Activated CD8-positive, alpha-beta memory T cell treated with anti-CD3 and anti-CD28 coated beads for 4 hours (primary cell): ENCODE measurements around the gene GGT1.
"Not testable (repeated sequence)": the region's sequence is repeated elsewhere in the genome, so short reads cannot be mapped to it uniquely, and the experiment has no call there.

Experiments
- DNase-seq, 2 donors: peaks; one replicate each; pipeline ENCODE4 v3.0.0-alpha.2; 2020; ENCODE audit warnings: low read depth in 2 of 2

The GGT1 gene

DNA sequence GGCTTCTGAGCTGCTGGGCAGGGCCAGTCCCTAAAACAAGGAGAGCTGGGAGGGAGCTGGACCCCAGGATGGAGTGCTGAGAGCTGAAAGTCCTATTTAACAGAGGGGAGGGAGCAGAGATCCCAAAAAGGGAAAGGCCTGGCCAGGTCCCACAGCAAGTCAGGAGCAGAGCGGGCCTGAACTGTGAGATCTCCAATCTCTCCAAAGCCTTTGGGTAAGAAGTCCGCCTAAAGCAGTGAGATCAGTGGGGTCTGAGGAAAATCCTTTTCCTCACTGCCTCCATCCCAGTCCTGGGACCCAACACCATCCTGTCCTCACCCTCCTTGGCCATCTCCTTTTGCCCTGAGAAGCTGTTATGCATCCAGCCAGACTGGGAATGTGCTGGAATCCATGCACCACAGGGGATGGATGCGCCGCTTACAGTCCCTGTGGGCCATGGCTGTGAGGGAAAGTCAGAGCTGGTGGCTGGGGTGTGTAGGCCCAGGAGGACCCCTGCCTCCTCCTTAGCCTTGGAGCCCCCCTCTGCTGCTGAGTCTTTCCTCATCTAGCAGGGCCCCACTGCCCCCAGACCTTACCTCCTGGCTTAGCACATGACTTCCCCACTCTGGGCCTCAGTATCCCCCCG, 18.7 kb upstream of the GGT1 start:
- no peak for DNase-seq

DNA sequence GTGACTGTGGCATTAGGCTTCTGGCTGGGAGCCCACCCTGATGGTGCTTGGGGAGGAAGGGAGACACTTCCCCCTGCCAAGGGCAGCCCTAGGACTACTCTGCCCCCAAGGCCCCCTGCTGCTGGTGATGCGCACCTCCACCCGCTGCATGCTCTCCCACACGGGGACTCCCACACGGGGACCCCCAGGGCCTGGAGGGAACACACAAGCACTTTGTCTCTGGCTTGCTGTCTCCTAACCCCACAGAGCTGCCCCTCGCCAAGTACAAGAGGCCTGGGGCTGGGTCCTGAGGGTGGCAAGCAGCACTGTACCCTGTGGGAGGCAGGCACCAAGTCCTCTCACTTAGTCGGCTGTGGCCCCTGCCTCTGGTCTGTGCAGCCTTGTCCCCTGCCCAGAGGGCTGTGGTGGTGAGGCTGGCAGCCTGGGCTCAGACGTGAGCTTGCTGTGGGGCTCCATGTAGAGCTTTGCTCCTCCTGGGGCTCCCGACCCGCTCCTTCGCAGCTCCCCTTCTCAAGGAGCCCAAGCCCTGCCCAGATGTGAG, 18.1 kb upstream of the GGT1 start:
- DNase-seq: no peak

DNA sequence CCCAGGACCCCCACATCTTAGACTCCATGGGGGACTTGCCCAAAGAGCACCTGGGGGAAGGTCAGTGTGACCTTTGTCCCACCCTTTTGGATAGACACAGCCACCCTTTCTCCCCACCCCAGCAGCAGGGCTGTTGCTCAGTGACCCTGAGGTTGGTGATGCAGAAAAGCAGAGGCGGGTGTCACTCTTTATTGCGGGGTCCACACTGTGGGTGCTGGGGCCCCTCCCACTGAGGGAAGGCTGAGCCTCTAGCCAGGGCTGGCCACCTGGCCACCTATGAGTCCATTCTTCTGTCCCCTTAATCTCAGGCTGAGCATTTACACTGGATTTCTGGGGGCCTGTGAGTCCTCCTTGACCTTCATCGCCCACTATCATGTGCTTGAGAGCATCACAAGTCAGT, 17.5 kb upstream of the GGT1 start:
- DNase-seq: no peak

DNA sequence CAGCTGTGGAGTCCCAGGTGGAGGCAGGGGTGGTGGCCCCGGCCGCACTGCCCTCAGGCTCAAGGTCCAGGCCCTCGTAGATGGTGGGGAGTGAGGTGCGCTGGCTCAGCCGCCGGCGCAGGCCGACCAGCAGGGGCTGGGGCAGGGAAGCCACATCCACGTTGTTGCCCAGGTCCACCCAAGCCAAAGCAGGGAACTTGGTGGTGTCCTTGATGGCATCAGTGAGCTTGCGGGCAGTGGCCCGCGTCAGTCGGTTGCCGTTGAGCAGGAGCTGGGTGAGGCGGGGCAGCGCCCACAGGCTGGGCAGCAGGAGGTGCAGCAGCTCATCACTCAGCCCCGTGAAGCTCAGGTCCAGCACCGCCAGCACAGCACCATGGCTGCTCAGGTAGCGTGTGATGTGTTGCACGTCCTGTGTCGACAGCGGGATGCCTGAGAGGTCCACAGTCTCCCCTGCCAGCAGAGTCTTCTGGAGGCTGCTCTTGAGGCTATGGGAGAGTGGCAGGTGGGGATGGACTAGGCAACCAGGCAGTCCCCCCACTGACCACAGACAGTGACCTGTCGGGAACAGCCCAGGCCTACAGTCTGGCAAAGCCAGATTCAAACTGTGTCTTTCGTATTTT, 17.0 kb upstream of the GGT1 start:
- no peak for DNase-seq

DNA sequence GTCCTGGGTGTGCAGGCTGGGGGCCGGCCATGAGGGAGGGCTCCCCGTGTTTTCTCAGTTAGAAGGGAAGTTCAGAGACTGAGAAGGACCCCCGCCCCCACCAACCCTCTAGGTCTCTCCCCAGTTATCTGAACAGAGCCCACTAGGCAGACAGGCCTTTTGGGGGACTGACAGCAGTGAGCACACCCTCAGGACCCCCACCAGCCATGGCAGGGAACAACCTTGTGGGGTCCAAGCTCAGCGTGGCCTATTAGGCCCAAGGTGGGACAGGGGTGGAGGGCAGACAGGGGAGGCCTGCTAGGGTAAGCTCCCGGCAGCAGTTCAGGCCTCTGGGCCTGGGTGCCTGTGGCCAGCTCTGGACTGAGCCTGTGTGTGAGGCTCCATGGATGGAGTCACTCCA, 15.7 kb upstream of the GGT1 start:
- no peak for DNase-seq

DNA sequence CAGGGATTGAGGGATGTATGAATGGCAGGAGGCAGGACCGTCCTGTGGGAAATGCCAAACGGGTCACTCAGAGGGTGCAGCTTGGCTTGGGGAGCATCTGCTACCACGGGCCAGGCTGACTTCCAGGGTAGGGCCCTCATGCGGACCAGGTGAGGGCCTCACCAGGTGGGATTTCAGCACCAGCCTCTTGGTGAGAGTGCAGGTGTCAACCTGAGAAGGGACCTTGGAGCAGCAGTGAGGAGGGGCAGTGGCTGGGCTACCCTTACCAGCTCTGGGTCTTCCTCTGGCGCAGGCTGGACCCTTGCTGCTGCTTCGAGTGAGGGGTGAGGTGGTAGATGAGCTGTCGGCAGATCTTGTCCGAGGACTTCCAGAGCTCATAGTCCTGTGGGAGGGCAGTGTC, 15.0 kb upstream of the GGT1 start:
- DNase-seq: no peak

DNA sequence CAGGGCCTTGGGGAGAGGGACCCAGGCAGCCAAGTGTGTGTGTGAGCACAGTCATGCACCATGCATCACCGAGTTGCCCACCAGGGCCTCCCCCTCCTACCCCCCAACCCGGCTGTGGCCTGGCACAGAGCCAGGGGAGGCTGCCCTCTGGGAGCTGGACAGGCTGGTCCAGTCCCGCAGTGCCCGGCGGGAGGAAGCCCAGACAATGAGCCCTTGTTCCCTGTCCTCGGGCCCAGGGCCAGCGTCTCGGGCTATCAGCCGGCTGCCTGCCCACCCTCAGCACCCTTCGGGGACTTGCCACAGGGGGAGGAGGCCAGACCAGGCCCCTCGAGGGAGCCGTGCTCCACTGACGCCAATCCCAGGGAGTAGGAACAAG, 14.6 kb upstream of the GGT1 start:
- DNase-seq: no peak

DNA sequence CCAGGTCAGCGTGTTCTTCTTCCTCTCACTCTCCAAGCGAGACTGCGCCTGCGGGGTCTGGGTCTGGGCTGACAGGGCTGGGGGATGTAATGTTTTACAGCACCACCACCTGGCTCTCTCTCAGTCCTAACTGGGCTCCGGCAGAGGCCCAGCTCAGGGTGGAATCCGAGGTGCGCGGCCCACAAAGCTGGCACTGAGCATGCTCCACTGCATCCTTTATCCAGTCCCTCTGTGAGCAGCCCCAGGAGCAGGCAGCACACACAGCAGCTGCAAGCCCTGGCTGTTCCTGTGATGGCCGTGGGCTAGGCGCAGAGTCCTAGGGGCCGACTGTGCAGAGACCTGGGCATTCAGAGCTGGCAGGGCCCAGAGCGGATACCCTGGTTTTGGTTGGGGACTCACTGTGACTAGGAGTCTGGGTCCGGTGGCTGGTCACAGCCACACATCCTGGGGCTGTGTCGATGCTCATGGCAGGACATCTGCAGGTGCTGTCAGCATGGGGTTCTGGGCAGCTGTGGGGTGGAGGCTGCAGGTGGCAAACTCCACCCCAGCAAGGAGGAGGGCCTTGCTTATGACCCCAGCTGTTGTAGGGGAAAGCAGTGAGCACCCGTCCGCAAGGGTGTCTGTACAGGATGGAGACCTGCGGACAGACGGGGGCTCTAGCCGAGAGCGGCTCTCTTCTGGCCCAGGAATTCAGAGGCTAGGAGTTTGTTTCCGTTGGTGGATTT, 14.1 kb upstream of the GGT1 start:
- no peak for DNase-seq

DNA sequence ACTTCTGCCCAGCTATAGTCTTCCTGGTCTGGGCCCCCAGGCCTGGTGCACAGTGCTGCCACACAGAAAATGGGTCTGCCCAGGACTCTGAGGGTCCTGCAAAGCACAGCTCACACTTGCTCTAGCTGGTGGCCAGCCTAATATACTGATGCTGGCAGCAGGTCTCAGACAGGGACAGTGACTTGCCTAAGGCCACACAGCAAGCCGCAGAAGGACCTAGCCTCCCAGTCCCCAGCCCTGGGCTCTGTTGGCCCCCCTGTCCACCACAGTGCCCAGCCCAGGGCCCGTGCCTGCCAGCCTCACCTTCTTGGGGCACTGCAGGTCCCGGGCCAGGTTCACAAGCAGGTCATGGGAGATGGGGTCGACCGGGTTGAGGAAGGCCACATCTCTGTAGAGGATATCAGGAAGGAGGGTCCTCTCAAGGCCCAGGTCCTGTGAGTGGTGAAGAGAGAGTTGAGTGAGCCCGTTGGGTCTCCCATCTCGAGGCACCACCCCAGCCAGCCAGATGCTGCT, 13.4 kb upstream of the GGT1 start:
- DNase-seq: no peak

DNA sequence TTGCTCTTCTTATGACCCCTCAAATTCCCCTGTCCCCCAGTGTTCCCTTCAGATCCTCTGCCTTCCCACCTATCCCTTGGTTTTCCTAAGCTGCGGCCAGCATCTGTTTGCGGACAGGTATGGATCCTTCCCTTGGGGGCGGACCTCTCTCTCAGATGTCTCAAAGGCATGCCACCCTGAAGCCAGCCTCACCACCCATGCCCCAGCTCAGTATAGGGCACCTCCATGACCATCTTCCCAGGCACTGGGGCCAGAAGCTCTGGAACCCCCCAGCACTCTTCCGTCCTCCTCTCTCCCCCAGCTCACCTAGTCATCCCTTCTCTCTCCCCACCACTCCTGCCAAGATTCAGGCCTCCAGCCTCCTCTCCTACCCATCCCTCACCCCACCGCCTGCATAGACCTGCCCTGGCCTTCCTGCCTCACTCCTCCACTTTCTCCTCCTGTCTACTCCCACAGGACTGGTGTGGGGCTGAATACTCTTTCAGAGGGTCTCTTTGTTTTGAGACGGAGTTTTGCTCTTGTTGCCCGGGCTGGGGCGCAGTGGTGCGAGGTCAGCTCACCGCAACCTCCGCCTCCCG, 12.3 kb upstream of the GGT1 start:
- no peak for DNase-seq

DNA sequence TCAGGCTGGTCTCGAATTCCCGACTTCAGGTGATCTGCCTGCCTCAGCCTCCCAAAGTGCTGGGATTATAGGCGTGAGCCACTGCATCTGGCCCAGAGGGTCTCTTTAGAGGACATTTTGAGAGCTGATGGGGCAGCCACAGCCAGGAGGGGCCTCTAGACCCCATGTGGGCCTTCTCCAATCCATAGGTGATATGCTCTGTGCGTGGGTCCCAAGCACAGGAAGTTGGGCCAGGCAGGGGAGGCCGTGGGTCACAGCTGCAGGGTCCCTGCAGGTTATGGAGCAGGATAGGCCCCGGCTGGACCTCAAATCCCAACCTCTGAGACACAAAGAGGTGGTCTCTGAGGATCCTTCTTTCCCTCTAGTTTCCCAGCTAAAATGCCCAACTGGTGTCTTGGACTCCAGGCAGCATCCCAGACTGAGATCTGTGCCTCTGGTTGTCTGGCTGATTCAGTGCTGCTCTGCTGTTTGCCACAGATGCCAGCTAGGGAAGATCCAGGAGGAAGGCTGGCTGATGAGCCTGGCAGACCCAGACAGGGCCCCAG, 11.6 kb upstream of the GGT1 start:
- DNase-seq: no peak

DNA sequence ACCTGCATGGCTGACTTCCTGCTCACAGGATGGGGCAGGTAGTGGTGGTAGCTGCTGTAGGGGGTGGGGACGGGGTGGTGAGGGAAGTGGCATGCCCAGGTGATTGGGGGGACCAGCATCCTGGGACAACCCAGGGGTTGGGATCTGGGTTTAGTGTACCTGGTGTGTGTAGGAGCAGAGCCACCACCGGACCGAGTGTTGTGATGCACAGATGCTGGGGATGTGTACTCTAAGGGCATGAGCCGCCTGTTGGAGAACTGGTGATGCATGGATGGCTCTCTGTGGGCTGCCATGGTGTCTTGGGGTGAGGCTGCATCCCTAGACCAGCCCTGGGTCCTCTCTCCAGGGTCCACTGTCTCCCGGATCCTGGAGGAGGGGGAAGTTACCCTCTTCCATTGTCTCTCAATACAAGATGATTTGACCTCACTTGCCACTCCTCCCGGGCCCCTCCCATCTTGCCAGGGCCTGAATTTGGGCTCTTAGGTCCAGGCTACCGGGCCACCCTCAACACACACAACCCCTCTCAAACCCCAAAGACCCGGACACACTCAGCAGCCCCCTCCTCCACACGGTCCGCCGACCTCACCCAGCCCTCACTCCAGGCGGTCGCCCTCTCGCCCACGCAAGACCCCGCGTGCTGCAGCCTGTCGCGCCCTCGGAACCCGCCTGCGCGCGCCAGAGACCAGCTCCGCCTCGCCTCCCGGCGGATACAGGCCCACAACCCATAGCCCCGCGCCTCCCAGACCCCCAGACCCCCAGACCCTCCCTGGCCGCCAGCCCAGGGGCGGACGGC, 10.7 kb upstream of the GGT1 start:
- DNase-seq: no peak

DNA sequence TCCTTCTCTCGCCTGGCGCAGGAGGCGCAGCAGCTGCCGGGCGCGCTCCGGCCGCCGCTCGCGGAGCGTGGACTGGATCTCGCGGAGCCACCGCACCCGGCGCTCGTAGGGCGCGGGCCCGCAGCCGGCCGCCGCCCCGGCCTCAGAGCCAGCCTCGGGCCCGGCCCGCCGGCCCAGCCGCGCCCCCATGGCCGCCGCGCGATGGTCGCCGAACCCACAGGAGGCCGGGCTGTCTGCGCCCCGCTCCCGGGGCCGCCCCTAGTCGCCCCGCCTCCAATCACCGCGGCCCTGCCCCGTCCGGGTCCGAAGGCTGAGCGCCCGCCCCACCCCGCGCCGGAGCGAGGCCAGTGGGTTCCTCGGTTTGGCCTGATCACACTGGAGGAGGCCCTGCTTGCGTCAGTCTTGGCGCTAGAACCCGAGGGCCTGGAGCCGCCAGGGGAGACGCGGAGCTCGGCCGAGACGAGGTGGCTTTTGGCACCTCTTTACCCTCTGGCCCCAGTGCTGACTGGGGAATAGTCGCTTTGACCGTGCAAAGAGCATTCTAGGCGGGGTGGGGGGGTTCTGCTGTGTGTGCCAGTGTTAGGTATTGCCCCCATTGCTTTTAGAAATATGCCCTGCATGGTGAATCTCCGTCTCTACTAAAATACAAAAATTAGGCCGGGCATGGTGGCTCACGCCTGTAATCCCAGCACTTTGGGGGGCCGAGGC, 10.0 kb upstream of the GGT1 start, which contains the start of gene LRRC75B:
TSS of gene LRRC75B (minus strand) at position 223 of the 708 bp plus-strand sequence. CDS start at position 189, 34 bp downstream.
- no peak for DNase-seq

DNA sequence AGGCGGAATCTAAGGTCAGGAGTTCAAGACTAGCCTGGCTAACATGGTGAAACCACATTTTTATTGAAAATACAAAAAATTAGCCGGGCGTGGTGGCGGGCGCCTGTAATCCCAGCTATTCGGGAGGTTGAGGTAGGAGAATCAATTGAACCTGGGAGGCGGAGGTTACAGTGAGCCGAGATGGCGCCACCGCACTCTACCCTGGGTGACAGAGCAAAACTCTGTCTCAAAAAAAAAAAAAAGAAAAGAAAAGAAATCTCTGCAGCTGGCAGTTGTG, 9.5 kb upstream of the GGT1 start:
- DNase-seq: not testable (repeated sequence)

DNA sequence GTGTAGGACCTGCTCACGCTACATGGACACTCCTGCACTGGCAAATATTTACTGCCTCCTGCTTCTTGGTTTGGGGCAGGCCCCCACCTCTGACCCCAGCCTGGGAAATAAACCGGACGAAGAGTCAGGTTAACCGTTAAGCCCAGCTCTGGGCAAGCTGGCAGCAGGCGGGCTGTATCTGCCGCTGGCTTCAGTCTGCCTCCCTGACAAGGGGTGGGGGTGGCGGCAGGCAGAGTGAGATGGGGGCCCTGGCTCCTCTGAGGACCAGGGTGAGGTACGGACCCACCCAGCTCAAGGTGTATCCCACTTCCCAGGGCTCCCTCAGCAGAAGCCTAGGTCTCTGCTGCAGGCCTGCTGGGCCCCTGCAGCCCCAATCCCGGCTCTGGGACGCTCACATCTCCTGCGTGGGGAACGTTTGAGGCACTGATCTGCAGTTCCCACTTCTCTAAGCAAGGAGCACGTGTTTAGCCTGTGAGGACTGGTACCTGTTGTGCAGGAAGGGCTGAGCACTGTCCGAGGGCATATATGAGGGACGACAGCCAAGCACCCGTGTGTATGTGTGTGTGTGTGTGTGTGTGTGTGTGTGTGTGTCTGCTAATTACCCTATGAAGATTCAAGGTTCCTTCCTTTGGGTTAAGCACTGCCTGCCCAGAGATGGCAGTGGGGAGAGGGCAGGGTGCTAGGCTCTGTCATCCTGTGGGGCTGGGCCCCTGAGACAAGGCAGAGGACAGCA, 9.0 kb upstream of the GGT1 start:
- DNase-seq: no peak

DNA sequence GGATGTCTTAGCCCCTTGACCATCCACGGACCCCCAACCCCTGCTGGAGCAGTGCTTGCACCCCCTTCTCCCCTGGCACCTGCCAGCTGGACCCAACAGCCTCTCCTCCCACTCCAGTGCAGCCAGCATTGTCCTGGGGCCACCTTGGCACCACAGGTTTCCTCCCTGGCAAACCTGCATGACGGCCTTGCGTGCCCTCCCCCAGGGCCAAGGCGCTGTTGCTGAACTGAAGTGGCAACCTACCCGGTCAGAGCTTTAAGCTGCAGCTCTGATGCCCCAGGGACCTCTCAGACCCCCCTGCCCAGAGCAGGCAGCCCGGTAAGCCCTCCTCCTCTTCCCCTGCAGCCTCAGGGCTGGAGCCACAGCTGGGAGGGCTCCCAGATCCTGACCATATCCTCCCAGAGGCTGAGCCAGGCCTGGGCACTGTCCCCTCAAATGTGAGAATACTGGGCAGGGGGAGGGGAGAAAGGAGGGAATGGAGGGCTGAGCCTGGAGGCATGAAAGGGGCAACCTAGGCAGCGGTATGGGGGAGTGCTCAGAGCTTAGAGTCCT, 8.3 kb upstream of the GGT1 start:
- no peak for DNase-seq

DNA sequence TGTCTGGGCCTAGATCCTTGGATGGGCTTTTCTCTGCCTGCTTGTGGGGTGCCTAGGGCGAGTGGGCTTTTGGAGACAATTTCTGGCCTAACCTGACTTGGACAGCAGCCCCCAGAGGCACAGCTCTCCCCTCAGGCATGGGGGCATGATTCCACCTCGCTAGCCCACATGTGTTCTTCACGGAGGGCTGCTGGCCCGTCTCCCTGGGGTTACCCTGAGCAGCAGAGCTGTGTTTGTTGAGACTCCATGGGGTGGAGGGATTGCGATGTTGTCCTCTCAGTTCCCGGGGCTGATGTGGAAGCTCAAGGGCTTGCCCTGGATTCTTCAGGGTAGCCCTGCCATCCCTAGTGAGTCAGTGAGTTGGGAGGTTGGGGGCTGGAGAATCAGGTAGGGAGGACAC, 7.8 kb upstream of the GGT1 start:
- no peak for DNase-seq

DNA sequence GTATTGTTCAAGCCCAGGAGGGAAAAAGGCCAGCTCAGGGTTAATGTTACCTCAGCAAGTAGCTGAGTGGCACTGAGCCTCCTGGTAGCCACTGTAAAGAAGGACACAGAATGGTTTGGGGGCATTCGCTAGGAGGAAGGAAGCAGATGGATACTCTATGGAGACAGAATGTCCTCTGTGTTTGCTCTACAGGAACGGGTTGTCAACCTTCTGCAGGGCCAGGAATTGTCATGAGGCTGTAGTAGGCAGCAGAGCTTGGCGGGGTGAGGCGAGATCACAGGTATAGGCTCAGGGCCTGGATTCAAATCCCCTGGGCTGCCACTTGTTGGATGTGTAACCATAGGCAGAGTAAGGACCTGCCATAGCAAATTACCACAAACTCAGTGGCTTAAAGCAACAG, 7.1 kb upstream of the GGT1 start:
- no peak for DNase-seq

DNA sequence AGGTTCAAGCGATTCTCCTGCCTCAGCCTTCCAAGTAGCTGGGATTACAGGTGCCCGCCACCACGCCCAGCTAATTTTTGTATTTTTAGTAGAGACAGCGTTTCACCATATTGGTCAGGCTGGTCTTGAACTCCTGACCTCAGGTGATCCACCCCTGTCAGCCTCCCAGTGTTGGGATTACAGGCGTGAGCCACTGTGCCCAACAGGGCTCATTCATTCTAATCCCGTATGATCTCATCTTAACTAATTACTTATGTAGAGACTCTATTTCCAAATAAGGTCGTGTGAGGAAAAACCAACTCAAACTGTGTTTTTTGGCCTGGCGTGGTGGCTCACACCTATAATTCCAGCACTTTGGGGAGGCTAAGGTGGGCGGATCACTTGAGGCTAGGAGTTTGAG, 5.9 kb upstream of the GGT1 start:
- not testable (repeated sequence) for DNase-seq

DNA sequence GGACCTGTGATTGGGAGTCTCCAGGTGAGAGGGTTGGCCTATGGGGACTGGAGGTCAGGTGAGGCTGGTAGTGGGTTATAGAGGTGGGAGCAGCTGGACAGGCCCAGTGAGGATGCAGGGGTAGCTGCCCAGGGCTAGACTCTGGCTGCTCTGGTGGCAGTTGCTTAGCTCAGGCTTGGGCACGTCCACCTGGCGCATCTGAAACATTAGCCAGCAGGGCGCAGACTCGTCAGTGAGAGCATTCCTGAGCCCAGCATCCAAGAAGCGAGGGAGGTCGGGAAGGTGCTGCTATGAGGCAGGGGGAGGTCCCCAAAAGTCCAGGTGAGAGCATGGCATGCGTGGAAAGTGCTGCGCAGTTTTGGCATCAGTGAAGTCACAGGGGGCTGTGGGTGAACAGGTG, 3.5 kb upstream of the GGT1 start:
- no peak for DNase-seq
